Panc1 (cell line): ENCODE results near the gene PARD6G. TPM values are rescaled to one million over a fixed set of nuclear protein-coding genes. Genes with fewer than 3 reads are reported as not detected.

ENCODE experiments used
- ATAC-seq: fragments of 200-7000 bp; cut with Tn5 transposase; 2 replicates; pipeline ENCODE4 v1.9.1; 2020; ENCODE audit warnings: mild to moderate bottlenecking, moderate library complexity
- BruUV-seq: library from RNA; stranded (reverse); fragments of 400-500 nt; replicated peaks from 2 replicates; lab custom pipeline; 2021; lab: Mats Ljungman, UMichigan
- CTCF ChIA-PET: fragments of 300-600 bp; sonication (Branson Sonifier 250); formaldehyde crosslinking; loops from one replicate; lab custom pipeline; 2022; ENCODE audit warnings: antibody characterized with exemption; lab: Charles Lee
- POLR2A ChIA-PET: fragments of 300-600 bp; sonication (Branson Sonifier 250); formaldehyde crosslinking; loops from one replicate; lab custom pipeline; 2022; ENCODE audit warnings: antibody characterized with exemption; lab: Charles Lee
- DNase-seq: peaks from one replicate; pipeline ENCODE4 v3.0.0-alpha.2; 2010; ENCODE audit warnings: low read depth, low spot score
- H3K27ac ChIP-seq: 2 replicates; pipeline ENCODE4 v1.5.1; 2011; ENCODE audit warnings: mild to moderate bottlenecking, low read length, inconsistent platforms
- H3K27me3 ChIP-seq: fragments of 200-500 bp; sonication (Bioruptor generic); 2 replicates; pipeline ENCODE4 v1.6.0; 2014; ENCODE audit warnings: low read length, inconsistent platforms; ENCODE audit not compliant: control insufficient read depth, insufficient read depth
- H3K36me3 ChIP-seq: fragments of 200-500 bp; sonication (Bioruptor generic); 2 replicates; pipeline ENCODE4 v1.5.1; 2014; ENCODE audit warnings: inconsistent platforms, mild to moderate bottlenecking, low read length, moderate library complexity; ENCODE audit not compliant: control insufficient read depth, insufficient read depth
- H3K4me1 ChIP-seq: 2 replicates; pipeline ENCODE4 v1.5.1; 2011; ENCODE audit warnings: inconsistent platforms, mild to moderate bottlenecking, low read length, moderate library complexity; ENCODE audit not compliant: control insufficient read depth, insufficient read depth
- H3K4me3 ChIP-seq, 2 experiments: 2 replicates each; pipeline ENCODE4 v1.5.1; 2011 to 2012; ENCODE audit warnings: low read depth in 2 of 2, low read length in 2 of 2, mild to moderate bottlenecking in 2 of 2, inconsistent platforms in 1 of 2, moderate library complexity in 1 of 2
- H3K9me3 ChIP-seq: fragments of 200-500 bp; sonication (Bioruptor generic); 2 replicates; pipeline ENCODE4 v1.5.1; 2014; ENCODE audit warnings: low read depth, mild to moderate bottlenecking, inconsistent platforms, low read length, moderate library complexity; ENCODE audit not compliant: control insufficient read depth, insufficient read depth
- POLR2AphosphoS5 ChIP-seq: IDR thresholded peaks from 2 replicates; pipeline ENCODE4 v1.6.1; 2012; ENCODE audit warnings: mild to moderate bottlenecking, low read depth, low read length, moderate library complexity
- SIN3A ChIP-seq: IDR thresholded peaks from 2 replicates; pipeline ENCODE4 v1.6.1; 2012; ENCODE audit warnings: low read depth, mild to moderate bottlenecking, low read length, moderate library complexity, borderline replicate concordance; ENCODE audit not compliant: insufficient read depth
- TCF7L2 ChIP-seq: IDR thresholded peaks from 2 replicates; pipeline ENCODE4 v1.6.1; 2011; ENCODE audit warnings: mild to moderate bottlenecking, low read depth, low read length, inconsistent platforms
- in situ Hi-C: cut with HindIII; loops from 2 replicates; pipeline ENCODE4 v1.10.0; 2016; ENCODE audit warnings: low sequenced_read_pairs, low pct_unique_long_range_greater_than_20kb
- intact Hi-C: fragments of 100-400 bp; cut with micrococcal nuclease; formaldehyde crosslinking; loops from one replicate; pipeline ENCODE4 v1.10.0; 2022; ENCODE audit not compliant: unreplicated experiment
- total RNA-seq: library from RNA; stranded (reverse); gene quantifications from one replicate; pipeline ENCODE4 v1.2.1, GENCODE V29; 2021; ENCODE audit not compliant: unreplicated experiment
- TF ChIP-seq, protein P1 (sequence below), 2 experiments: IDR thresholded peaks; 2 replicates each; pipeline ENCODE4 v1.6.1; 2011 to 2012; ENCODE audit warnings: low read depth in 2 of 2, control low read depth in 1 of 2, low read length in 1 of 2, mild to moderate bottlenecking in 1 of 2, moderate library complexity in 1 of 2; ENCODE audit not compliant: insufficient read depth in 1 of 2
- TF ChIP-seq, protein P2 (sequence below): fragments of 450-650 bp; IDR thresholded peaks from 2 replicates; pipeline ENCODE4 v1.5.1; 2017; ENCODE audit warnings: mild to moderate bottlenecking

PARD6G gene
- total RNA-seq, 1 experiment from 2014 or later = 5.2 TPM

DNA sequence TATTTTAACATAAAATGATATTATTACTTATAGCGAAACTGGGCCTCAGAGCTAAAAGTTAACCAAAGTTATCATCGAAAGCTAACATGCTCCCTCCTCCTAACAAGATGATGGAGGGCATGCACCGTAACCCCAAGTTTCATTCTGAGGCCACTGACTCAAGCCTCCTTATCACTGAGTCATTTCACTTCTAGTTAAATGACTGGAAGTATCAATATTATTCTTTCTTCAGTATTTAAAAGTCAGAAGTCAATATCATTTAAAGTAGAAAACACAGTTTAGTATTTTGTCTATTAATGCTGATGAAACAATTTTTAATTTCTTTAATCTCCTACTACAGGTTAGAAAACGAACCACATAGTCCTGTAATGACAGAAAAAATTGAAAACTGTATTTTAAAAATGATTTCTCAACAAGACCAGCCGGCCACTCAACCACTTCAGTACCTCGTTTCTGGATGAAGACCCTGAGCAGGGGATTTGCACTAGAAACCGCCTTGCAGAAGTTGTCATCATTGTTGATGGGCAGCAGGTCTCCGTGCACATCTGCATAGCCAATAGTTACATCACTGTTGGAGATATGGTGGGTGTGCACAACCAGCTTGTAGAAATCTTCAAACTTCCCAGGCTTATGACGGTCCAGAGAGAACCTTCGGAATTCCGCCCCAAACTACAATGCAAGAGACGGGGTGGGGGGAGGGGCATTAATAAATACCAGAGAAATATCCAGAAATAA is 44.9 kb downstream of the PARD6G start:
- POLR2A ChIA-PET = no interaction called here
- TF ChIP-seq SIN3A = no peak
- TF ChIP-seq, protein P1, sequence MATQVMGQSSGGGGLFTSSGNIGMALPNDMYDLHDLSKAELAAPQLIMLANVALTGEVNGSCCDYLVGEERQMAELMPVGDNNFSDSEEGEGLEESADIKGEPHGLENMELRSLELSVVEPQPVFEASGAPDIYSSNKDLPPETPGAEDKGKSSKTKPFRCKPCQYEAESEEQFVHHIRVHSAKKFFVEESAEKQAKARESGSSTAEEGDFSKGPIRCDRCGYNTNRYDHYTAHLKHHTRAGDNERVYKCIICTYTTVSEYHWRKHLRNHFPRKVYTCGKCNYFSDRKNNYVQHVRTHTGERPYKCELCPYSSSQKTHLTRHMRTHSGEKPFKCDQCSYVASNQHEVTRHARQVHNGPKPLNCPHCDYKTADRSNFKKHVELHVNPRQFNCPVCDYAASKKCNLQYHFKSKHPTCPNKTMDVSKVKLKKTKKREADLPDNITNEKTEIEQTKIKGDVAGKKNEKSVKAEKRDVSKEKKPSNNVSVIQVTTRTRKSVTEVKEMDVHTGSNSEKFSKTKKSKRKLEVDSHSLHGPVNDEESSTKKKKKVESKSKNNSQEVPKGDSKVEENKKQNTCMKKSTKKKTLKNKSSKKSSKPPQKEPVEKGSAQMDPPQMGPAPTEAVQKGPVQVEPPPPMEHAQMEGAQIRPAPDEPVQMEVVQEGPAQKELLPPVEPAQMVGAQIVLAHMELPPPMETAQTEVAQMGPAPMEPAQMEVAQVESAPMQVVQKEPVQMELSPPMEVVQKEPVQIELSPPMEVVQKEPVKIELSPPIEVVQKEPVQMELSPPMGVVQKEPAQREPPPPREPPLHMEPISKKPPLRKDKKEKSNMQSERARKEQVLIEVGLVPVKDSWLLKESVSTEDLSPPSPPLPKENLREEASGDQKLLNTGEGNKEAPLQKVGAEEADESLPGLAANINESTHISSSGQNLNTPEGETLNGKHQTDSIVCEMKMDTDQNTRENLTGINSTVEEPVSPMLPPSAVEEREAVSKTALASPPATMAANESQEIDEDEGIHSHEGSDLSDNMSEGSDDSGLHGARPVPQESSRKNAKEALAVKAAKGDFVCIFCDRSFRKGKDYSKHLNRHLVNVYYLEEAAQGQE (IDR thresholded peaks at IDR 0.05; ENCODE audit: insufficient read depth in 1 of 2, low read depth in 2 of 2, low read length in 1 of 2) = no peak
- no peak for TF ChIP-seq TCF7L2
- TF ChIP-seq, protein P2, sequence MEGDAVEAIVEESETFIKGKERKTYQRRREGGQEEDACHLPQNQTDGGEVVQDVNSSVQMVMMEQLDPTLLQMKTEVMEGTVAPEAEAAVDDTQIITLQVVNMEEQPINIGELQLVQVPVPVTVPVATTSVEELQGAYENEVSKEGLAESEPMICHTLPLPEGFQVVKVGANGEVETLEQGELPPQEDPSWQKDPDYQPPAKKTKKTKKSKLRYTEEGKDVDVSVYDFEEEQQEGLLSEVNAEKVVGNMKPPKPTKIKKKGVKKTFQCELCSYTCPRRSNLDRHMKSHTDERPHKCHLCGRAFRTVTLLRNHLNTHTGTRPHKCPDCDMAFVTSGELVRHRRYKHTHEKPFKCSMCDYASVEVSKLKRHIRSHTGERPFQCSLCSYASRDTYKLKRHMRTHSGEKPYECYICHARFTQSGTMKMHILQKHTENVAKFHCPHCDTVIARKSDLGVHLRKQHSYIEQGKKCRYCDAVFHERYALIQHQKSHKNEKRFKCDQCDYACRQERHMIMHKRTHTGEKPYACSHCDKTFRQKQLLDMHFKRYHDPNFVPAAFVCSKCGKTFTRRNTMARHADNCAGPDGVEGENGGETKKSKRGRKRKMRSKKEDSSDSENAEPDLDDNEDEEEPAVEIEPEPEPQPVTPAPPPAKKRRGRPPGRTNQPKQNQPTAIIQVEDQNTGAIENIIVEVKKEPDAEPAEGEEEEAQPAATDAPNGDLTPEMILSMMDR = no peak
- TF ChIP-seq POLR2AphosphoS5 = no peak
- no peak overlapping the region for H3K27ac ChIP-seq
- in situ Hi-C loops (no loop called here), intact Hi-C loops (no loop called here)
- no peak for ATAC-seq
- H3K4me1 ChIP-seq = peaks cover 4% of the 10 kb centered on the region; the same call in 1 of the 2 replicates
- no TSS peak for BruUV-seq
- no peaks in the 10 kb centered on the region for H3K36me3 ChIP-seq
- no peaks in the 10 kb centered on the region for H3K9me3 ChIP-seq
- CTCF ChIA-PET = interaction anchor here (0.7 to 1.6 kb wide), 3 partner anchors 10 to 54 kb away, joined by 4 to 7 read pairs (median 6); no protein-coding TSS in a partner anchor
- H3K27me3 ChIP-seq = no peaks in the 10 kb centered on the region; the same call in 1 of the 2 replicates
- H3K4me3 ChIP-seq = no peak overlapping the region
- DNase-seq = no peak

DNA sequence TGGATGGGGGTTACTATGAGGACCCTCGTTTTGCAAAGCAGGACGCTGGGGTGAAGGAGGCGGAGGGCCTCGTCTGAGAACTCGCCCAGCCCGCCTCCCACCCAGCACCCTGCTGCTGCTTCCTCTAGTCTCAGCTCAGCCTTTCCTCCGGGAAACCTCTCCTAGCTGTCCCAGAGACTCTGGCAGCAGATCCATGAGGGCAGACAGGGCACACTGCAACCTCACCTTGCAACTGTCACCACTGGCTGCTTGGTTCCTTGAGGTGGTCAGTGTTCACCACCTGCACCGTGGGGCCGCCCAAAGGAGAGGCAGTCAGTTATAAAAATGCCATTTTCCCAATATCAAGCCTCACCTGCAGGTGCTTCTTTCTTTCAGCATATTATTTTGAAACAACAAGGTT is 45.6 kb downstream of the PARD6G start:
- ChIA-PET POLR2A (no interaction called here), CTCF (interaction anchor here (0.6 to 1.6 kb wide), 3 partner anchors 11 to 55 kb away, joined by 4 to 9 read pairs (median 7); no protein-coding TSS in a partner anchor)
- Histone ChIP-seq H3K4me1 (peaks cover 4% of the 10 kb centered on the region; the same call in 1 of the 2 replicates), H3K36me3 (no peaks in the 10 kb centered on the region), H3K27ac (no peak overlapping the region), H3K9me3 (no peaks in the 10 kb centered on the region), H3K4me3 (no peak overlapping the region), H3K27me3 (no peaks in the 10 kb centered on the region; the same call in 1 of the 2 replicates)
- ATAC-seq (no peak), DNase-seq (no peak)
- no TSS peak for BruUV-seq
- TF ChIP-seq, protein P1 (IDR thresholded peaks at IDR 0.05; ENCODE audit: insufficient read depth in 1 of 2, low read depth in 2 of 2, low read length in 1 of 2) = no peak
- TF ChIP-seq SIN3A = no peak
- TF ChIP-seq, protein P2 = no peak
- TF ChIP-seq TCF7L2 = no peak
- TF ChIP-seq POLR2AphosphoS5 = no peak
- intact Hi-C loops (loop anchor here (2.0 kb wide), 1 partner anchor 45 kb away; the partner anchor contains the start of gene PARD6G), in situ Hi-C loops (no loop called here)
